ENCODE measurements around the gene CCNL1.
"Not testable (repeated sequence)": the region's sequence is repeated elsewhere in the genome, so short reads cannot be mapped to it uniquely, and the experiment has no call there.

Gene CCNL1

DNA sequence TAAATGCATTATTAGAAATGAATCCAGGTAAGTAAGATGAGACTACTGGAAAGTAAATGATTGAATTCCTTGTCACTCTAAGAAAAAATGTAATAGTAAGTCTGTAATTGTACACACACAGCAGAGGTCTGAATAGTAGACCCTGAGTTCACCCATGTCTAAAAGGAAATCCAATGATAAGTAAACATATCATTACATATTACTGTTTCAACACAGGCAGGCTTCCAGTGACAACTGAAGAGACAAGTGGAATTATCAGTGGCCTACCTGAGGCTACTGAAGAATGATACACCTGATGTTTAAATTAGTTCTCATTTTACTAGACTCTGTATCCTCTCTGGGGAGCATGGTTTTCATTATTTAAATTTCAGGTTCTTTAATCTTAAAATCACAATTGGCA lies 6.2 kb upstream of the CCNL1 start:
- no peaks in the 10 kb centered on the region; the same call in 1 of the 2 replicates for H3K36me3 ChIP-seq (ENCODE audit: control insufficient read depth, insufficient read depth, low read length)
- no peak for DNase-seq (ENCODE audit: extremely low read depth, insufficient read length)
- H3K4me3 ChIP-seq (replicated peaks; ENCODE audit: low read depth, low read length), result no peak overlapping the region
- TF ChIP-seq CTCF (IDR thresholded peaks at IDR 0.05; ENCODE audit: insufficient read depth, low read length, poor library complexity, severe bottlenecking), result no peak
- H3K27me3 ChIP-seq (replicated peaks; ENCODE audit: control insufficient read depth, insufficient read depth, low read length), result no peaks in the 10 kb centered on the region

- DNase-seq (ENCODE audit: extremely low read depth, insufficient read length), result no peak
Observed at GRCh38 chr3:157163217-157163953, 3.4 kb upstream of the CCNL1 start.

GRCh38 chr3:157162620-157163019 lies 2.7 kb upstream of the CCNL1 start:
- H3K36me3 ChIP-seq (ENCODE audit: control insufficient read depth, insufficient read depth, low read length); DNase-seq (ENCODE audit: extremely low read depth, insufficient read length); H3K4me3 ChIP-seq (replicated peaks; ENCODE audit: low read depth, low read length); H3K27me3 ChIP-seq (replicated peaks; ENCODE audit: control insufficient read depth, insufficient read depth, low read length): not testable (repeated sequence)
- peak; percentile 54 for TF ChIP-seq CTCF (IDR thresholded peaks at IDR 0.05; ENCODE audit: insufficient read depth, low read length, poor library complexity, severe bottlenecking)

More at GRCh38 chr3:157163217-157163953, 3.4 kb upstream of the CCNL1 start:
- Histone ChIP-seq H3K27me3 (replicated peaks; ENCODE audit: control insufficient read depth, insufficient read depth, low read length) (no peaks in the 10 kb centered on the region), H3K4me3 (replicated peaks; ENCODE audit: low read depth, low read length) (no peak overlapping the region), H3K36me3 (ENCODE audit: control insufficient read depth, insufficient read depth, low read length) (peaks cover 2% of the 10 kb centered on the region)
- TF ChIP-seq CTCF (IDR thresholded peaks at IDR 0.05; ENCODE audit: insufficient read depth, low read length, poor library complexity, severe bottlenecking), result no peak

DNA sequence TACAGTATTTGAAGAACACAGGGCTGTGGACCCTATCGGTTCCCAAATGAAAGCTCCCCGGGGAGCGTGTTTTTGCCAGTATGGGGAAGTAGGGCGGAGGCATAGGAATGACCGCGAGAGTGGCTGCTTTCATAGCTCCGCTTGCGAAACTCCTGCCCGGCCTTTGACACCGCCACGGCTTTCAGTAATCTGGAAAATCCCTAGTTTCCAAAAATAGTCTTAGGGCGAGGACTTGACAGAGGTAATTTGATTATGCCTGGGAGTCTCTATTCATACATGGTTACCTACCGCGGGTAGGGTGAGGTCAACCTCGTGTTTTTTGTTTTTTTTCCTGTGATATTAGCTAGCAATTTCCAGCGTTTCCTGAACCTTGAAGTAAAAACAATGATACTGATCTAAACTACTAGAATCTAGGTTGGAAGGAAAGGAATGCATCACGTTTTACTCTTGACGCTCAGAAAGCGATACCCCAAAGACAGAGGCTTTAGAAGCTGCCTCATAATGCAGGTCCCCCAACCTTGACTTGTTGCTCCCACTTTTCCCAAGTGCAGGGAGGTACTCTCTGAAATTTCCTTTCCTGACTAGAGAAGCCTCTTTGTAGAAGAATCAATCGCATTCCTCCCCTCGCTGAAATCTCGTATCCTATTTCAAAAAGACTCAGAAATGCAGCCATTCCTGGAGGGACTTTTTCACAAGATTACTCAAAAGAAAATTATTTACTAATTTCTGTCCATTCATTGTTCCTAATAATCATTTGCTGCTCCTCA lies 894 bp upstream of the CCNL1 start:
- TF ChIP-seq CTCF (IDR thresholded peaks at IDR 0.05; ENCODE audit: insufficient read depth, low read length, poor library complexity, severe bottlenecking), result no peak
- H3K36me3 ChIP-seq (ENCODE audit: control insufficient read depth, insufficient read depth, low read length), result peaks cover 5% of the 10 kb centered on the region
- no peak for DNase-seq (ENCODE audit: extremely low read depth, insufficient read length)
- peak overlapping the region; percentile 97 for H3K4me3 ChIP-seq (replicated peaks; ENCODE audit: low read depth, low read length)
- no peaks in the 10 kb centered on the region for H3K27me3 ChIP-seq (replicated peaks; ENCODE audit: control insufficient read depth, insufficient read depth, low read length)

GRCh38 chr3:157159037-157159761 lies 748 bp downstream of the CCNL1 start:
- peak; percentile 36 for TF ChIP-seq CTCF (IDR thresholded peaks at IDR 0.05; ENCODE audit: insufficient read depth, low read length, poor library complexity, severe bottlenecking)
- DNase-seq (ENCODE audit: extremely low read depth, insufficient read length), result peak; percentile 85
- H3K27me3 ChIP-seq (replicated peaks; ENCODE audit: control insufficient read depth, insufficient read depth, low read length), result no peaks in the 10 kb centered on the region
- H3K4me3 ChIP-seq (replicated peaks; ENCODE audit: low read depth, low read length), result peak overlapping the region; percentile 97
- peaks cover 5% of the 10 kb centered on the region for H3K36me3 ChIP-seq (ENCODE audit: control insufficient read depth, insufficient read depth, low read length)
